Inflammatory macrophage treated with lipopolysaccharide for 4 hours (primary cell): Measurements from ENCODE around the gene MMD2.
"Not testable (repeated sequence)": the region's sequence is repeated elsewhere in the genome, so short reads cannot be mapped to it uniquely, and the experiment has no call there.

Experiments used
- DNase-seq: peaks from one replicate; pipeline ENCODE4 v3.0.0-alpha.2; 2020

MMD2 gene

GRCh38 chr7:4958477-4959301 lies at the start of gene MMD2:
TSS of gene MMD2 (minus strand) at chr7:4959187. CDS start at chr7:4959017, 170 bp downstream.
- no peak for DNase-seq

DNA sequence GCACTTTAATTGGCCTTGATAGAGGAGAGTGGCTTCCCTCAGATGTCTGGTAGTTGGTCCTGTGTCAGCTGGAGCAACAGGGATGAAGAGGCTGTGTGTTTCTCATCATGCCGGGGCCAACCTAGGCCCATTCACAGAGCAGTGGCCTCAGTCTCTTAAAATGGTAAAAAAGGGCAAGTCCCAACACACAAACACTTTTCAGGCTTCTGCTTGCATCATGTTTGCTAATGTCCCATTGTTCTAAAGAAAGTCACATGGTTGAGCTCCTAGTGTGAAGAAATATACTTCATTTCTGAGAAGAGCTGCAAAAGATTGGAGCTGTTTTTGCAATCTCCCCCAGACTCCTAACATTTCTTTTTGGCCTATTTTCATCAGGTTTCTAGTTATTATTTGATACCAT lies 46.1 kb upstream of the MMD2 start:
- peak; percentile 9 for DNase-seq

- DNase-seq = no peak
Measured at GRCh38 chr7:5001911-5002310, 42.9 kb upstream of the MMD2 start.

GRCh38 chr7:5001003-5001402 lies 42.0 kb upstream of the MMD2 start:
- no peak for DNase-seq

DNA sequence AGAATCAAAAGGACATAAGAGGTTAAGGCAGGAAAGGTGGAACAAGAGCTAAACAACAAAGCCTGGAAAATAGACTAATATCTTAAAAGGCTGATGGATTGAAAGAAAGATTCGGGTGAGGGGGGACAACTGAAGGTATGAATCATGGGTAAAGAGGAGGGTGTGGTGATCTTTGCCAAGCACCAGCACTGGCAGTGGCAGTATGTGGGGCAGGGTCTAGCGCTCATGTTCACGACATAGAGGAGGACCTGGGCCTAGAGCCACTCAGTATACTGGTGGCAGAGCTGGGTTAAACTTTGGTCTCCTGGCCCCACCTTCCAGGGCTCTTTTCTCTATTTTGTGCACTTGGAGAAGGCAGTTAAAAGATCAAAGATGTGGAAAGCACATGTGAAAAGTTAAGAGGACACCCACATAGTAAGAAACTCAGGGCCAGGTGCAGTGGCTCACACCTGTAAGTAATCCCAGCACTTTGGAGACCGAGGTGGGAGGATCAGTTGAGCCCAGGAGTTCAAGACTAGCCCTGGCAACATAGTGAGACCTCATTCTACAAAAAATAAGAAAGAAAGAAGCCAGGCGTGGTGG lies 40.5 kb upstream of the MMD2 start:
- no peak for DNase-seq

GRCh38 chr7:4998910-4999309 lies 39.9 kb upstream of the MMD2 start:
- no peak for DNase-seq

- DNase-seq = no peak
Measured at GRCh38 chr7:4998244-4998643, 39.3 kb upstream of the MMD2 start.

- no peak for DNase-seq
Measured at GRCh38 chr7:4996696-4997222, 37.8 kb upstream of the MMD2 start.

GRCh38 chr7:4995429-4995969 lies 36.5 kb upstream of the MMD2 start:
- no peak for DNase-seq

- no peak for DNase-seq
Measured at GRCh38 chr7:4993471-4993870, 34.5 kb upstream of the MMD2 start.

GRCh38 chr7:4982741-4983140 lies 23.8 kb upstream of the MMD2 start:
- DNase-seq = not testable (repeated sequence)

DNA sequence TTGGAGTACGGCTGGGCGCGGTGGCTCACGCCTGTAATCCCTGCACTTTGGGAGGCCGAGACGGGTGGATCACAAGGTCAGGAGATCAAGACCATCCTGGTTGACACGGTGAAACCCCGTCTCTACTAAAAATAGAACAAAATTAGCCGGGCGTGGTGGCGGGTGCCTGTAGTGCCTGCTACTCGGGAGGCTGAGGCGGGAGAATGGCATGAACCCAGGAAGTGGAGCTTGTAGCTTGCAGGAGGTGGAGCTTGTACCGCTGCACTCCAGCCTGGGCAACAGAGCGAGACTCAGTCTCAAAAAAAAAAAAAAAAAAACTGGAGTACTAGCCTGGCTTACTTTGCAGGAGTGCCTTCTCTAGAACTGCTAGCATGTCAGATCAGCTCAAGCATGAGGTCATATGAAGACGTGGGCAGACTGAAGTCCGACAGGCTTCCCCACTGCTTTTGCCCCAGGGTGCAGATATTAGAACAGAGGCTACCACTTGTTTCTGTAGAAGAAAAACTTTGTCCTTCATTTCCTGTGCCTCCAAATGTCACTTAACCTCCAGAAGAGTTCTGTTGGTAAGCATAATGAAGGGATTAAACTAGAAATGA lies 22.4 kb upstream of the MMD2 start:
- not testable (repeated sequence) for DNase-seq

- not testable (repeated sequence) for DNase-seq
Measured at GRCh38 chr7:4975626-4976025, 16.6 kb upstream of the MMD2 start.

DNA sequence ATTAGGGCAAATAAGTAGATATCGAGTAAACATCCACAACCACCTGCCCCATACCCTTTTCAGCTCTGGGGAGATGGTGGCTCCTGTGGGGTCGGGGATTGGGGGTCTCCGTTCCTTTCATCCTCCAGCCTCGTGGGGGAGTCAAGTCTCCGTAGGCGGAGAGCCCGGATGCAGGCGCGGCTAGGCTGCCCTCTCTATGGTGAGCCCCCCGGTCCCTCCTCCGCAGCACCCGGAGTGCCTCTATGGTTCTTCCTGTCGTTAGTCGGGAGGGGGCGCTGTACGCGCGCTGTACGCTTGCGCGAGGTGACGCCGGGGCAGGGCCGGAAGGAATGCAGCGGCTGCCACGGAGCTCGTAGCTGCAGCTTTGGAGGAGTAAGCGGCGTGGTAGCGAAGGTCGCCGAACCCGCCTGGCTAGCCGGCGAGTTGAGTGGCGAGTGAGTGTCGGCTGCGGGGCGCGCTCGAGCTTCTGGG lies 14.8 kb upstream of the MMD2 start:
- peak; percentile 92 for DNase-seq

GRCh38 chr7:4972446-4972845 lies 13.5 kb upstream of the MMD2 start:
- not testable (repeated sequence) for DNase-seq

DNA sequence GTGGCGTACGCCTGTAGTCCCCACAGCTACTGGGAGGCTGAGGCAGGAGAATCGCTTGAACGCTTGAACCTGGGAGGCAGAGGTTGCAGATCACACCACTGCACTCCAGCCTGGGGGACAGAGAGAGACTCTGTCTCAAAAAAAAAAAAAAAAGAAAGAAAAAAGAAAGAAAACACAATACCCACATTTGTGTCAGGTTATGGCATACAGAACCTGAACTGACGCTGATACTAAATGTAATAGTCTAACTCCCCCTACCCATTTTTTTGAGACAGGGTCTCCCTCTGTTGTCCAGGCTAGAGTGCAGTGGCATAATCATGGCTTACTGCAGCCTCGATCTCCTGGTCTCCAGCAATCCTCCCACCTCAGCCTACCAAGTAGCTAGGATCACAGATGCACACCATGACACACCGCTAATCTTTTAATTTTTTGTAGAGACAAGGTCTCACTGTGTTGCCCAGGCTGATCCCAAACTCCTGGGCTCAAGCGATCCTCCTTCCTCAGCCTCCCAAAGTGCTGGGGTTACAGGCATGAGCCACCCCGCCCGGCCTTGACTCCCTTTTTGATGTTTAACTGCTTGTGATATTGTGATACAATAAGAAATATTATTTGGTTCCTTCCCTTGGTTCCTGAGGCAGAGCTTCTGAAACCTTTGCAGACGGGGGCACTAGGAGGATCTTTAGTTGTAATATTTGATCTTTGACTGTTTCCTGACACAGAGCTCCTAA lies 6.5 kb upstream of the MMD2 start:
- no peak for DNase-seq

GRCh38 chr7:4964506-4964905 lies 5.5 kb upstream of the MMD2 start:
- no peak for DNase-seq

GRCh38 chr7:4962872-4963775 lies 4.1 kb upstream of the MMD2 start:
- DNase-seq = no peak

- no peak for DNase-seq
Measured at GRCh38 chr7:4960363-4960762, 1.4 kb upstream of the MMD2 start.

- no peak for DNase-seq
Measured at GRCh38 chr7:4959893-4960292, 906 bp upstream of the MMD2 start.

DNA sequence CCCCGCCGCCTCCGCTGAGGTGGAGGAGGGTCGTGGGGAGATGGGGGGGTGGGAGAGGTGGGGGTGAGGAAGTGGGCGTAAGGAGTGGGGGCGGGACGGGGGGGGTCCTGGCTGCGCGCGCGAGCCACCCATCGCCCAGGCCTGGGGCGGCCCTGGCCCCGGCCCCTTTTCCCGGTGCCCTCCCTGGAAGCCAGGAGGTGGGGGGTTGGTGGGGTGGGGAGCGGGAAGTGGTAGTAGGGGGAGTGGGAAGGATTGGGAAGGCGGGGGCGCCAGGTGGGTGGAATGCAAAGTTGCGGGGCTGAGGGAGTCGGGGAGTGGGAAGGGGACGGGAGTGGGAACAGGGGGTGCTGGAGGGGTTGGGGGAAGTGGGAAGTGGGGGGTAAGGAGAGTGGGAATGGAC lies 319 bp upstream of the MMD2 start:
- no peak for DNase-seq
